ENCODE data around the gene GPR37.

The GPR37 gene

DNA sequence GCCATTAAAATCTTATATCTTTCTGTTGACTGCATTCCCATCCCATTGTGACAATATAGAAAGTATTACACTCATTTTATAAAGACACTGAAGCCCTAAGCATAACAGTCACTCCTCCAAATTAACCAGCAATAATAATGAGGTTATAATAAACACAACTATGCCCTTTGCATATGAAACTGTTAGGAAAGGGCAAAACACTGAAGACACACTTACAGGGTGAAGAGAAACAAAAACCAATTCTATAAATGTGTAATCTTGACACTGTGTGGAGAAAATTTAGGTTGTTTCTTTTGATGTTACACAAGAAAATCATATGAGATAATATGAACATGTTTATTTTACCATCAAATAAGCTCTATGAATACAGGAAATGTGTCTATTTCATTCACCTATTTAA is 14.0 kb upstream of the GPR37 start:
- no peak for DNase-seq (ENCODE audit: low read depth)

DNA sequence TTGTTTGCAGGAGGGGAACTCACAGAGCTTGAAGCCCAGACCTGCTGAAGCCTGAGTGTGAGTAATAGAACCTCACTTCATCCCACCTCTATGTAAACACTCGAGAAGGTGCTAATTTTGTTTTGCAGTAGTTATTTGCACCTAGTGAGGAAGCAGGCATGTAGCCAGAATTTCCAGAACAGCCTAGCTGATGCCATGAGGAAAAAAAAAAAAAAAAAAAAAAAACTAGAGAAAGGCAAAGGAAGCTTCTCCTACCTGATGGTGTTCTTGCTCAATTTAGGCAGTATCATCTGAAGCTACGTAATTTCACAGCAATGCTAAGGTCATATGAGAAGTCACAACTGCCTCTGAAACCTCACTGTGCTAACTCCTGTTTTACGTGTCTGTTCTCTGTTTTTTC is 13.6 kb upstream of the GPR37 start:
- DNase-seq (ENCODE audit: low read depth), result no peak

DNA sequence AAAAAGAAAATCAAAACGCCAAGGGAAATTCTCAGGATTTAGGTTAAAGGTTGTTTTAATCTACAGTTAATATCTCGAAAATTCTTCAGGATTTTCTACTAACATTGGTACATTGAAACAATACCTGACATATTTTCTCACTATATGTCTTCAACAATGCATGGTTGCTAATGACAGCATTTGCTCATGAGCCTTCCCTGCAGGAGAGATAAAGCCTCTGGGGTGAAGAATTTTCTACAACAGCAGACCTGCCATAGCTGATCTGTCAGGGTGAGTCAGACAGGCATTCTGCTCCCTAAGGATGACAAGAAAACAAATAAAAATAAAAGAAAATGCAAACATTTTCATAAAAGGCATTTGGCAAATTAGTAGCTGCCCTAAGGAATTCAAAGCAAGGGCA is 11.7 kb upstream of the GPR37 start:
- no peak for DNase-seq (ENCODE audit: low read depth)

DNA sequence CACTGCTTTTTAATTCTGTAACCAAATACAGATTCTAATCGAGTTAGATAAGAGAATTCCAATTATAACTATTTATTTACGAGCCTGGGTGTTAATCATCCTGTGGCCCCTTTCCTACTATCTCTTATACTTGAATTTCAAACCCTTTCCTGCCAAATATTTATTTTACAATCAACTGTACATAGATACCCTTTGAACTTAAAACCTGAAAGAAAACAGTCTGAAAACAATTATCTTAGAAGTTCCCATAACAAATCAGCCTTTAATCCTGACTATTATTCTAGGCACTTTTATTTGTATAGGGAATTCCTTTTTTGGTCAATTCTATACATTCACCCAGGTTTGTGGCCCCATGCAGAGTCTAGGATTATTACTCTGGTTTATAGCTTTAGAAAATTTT is 10.6 kb upstream of the GPR37 start:
- DNase-seq (ENCODE audit: low read depth), result no peak

DNA sequence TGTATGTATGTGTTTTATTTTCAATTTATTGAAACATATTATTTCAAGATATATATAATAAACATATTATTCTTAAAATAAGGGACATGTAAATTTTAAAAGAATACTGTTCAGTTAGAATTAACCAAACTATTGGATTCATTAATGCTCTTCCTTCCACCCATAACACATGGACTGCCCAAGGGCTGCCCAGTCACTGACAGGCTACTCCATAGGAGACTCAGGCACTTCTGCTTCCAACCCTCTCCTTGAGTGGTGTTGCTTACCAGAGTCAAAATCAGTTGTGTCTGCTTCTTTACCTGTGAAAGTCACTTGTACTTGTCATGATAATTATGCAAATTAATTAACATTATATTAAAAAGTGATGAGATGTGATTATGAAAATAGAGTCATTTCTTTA is 9.8 kb upstream of the GPR37 start:
- DNase-seq (ENCODE audit: low read depth), result no peak

DNA sequence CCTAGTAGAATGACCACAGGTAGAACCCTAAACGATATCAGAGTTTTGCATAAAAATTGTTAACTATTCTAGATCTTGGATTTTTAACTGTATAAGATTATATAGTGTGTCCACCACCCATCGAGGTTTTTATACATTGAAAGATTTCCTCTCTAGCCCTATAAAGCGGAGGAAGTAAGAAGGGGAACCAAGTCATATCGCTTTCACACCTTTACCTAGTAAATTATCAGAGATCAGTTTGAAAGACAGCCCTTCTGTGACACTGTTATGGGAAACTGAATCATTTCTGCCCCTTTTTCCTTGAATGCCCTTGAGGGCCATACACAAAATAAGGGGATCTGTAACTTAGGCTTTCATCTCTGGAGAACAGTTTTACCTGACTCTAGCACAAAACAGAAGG is 8.3 kb upstream of the GPR37 start:
- no peak for DNase-seq (ENCODE audit: low read depth)

DNA sequence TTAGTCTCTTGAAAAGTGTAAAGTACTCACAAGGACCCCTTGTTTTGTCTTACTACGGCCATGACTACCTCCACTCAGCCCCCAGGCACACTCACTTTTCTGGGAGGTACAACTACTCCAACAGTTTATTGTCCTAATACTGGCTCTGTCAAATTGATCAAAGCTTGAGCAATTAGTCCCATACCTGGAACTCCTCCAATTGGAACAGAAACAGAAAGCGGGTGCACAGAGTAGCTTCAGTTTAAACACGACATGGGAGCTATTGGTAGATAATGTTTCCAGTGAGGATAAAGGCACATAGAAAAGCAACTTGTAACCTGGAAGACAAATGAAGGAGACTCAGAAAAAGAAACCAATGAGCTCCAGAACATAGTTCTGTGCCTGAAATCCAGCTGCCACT is 7.7 kb upstream of the GPR37 start:
- no peak for DNase-seq (ENCODE audit: low read depth)

GRCh38 chr7:124769136-124769535 is 3.5 kb upstream of the GPR37 start:
- no peak for DNase-seq (ENCODE audit: low read depth)

- no peak for DNase-seq (ENCODE audit: low read depth)
Observed at GRCh38 chr7:124768525-124768924, 2.9 kb upstream of the GPR37 start.

GRCh38 chr7:124764847-124765400 is 668 bp downstream of the GPR37 start:
- DNase-seq (ENCODE audit: low read depth), result no peak

DNA sequence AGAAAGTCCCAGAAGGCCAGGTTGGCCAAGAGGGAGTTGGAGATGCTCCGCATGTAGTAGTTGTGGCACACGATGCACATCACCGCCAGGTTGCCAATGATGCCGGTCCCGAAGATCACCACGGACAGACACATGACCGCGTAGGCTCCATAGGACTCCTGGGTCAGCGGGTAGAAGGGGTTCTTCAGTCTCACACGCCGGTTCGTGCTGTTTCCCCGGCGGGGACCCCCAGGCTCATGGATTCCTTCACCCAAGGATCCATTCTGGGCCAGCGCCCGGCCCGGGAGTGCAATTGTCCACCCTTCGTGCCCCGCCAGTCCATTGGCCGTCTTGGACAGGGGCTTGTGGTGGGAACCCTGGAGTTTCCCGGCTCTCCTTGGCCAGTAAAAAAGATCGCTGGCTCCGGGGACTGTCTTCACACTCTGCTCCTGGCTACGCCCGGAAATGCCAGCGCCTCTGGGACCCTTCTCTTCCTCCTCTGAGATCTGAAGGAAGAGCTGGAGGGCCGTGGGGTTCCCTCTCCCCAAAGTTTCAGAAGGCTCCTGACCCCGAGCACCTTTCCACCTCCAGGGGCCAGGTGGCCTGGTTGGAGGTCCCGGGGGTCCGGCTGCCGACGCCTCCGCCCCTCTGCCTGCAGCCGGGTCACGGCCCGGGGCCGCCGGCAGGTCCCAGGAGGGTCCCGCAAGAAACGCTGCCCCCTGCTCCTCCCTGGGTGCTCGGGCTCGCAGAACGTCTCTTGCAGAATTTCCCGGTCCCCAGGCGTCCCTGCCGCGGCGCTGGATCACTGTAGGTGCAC is 1.3 kb downstream of the GPR37 start:
- no peak for DNase-seq (ENCODE audit: low read depth)

DNA sequence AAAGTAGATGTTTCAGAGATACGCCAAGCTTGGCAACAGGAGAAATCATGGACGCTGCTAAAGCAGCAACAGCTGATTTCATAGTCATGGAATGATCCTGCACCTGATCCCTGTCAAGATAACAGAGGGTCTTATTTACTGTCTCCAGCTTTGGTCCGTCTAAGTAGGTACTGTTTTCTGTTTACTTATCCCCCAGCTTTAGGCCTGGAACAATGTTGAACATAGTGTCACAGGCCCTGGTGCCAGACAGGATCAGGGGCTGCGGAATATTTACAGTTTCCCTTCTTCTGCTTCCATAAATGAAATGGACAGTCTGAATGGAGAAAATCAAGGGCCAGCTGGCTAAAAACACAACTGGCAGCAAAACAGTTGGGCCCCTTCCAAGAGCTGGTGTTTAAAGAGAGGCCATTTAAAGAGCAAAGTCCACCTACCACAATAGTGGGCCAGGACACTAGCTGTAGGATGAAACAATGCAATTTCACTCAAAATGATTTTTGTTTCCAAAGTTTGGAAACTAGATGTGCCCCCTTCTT is 2.9 kb downstream of the GPR37 start:
- no peak for DNase-seq (ENCODE audit: low read depth)

GRCh38 chr7:124761164-124761715 is 4.4 kb downstream of the GPR37 start:
- DNase-seq (ENCODE audit: low read depth), result no peak

DNA sequence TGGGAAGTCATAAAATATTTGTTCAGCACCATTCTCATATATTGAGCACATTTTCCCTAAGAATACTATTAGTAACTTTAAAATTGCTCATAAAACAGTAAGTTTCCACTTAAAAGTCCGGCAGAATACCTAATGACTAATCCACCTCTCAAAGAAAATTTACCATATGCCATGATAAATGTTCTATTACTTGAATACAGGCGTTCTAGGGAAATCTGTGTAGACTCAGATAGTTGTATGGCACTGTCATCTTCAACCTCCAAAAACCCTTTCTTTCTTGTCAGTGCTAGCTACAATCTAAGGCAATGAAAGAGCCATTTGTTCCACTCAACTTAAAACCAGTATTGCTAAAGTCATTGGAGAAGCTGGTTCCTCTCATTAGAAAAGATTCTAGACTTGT is 7.3 kb downstream of the GPR37 start:
- DNase-seq (ENCODE audit: low read depth), result no peak

DNA sequence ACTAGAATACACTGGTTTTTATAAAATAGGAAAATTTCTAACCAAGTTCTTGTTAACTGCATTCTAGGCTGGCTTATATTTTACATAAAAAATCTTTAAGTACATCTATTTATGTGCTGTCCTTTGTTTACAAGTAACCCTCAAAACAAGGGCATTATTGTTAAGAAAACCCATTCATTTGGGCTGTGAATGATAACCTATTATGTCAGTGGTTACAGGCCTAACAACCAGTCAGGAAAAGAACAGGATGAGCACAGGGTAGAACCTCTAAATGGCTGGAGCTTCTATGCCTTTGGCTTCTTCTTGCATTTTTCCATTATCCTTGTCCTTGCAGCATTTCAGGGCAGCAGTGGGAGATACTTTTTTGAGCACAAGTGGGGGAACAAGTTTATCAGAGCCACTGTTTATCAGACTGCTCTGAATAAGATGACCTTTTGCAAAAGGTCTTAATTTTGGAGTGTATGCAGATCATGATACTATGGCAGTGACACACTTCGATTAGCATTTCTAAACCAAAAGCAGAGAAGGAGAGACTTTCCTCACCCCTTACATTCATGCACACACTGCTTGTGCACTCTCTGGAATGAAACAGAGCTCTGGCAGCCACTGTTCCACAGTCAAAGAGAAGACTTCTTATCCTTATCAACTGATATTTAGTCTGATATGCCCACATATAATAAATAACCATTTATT is 10.9 kb downstream of the GPR37 start:
- no peak for DNase-seq (ENCODE audit: low read depth)

DNA sequence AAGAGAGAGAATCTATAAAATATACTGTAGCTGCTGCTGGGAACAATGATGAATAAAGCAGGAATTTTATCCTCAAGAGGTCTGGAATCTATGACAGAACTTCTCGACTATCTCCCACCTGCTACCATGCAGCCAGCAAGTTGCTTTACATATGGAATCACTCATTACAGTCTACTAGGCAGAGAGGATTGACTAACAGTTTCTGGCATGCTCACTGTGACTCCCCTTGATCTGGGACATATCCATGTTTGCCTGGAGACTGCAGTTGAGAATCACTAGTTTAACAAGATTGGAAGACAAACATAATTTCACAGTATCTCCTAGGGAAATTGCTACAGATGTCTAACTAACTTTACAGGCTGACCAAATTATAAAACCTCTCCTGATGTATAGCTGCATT is 13.3 kb downstream of the GPR37 start:
- no peak for DNase-seq (ENCODE audit: low read depth)

GRCh38 chr7:124751027-124751426 is 14.6 kb downstream of the GPR37 start:
- DNase-seq (ENCODE audit: low read depth), result no peak

DNA sequence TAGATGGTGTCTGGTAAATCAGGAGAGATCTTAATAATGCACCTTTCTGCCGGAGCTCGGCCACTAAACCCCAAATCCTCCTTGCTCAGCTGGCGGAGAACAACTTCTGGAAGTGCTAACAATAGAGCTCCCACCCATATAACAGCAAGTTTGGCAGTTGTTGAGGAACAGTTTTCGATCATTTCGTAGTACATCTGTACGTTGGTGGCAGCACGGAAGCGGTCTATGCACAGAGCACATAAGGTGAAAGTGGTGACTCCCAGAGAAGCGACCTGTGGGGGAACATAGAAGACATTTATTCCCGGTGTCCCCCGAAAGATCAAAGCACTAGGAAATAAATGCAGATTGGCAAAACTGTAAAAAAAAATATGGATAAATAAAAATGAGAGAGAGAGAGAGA is 18.5 kb downstream of the GPR37 start:
- no peak for DNase-seq (ENCODE audit: low read depth)

GRCh38 chr7:124738639-124739038 is 27.0 kb downstream of the GPR37 start:
- no peak for DNase-seq (ENCODE audit: low read depth)

GRCh38 chr7:124737760-124738300 is 27.8 kb downstream of the GPR37 start:
- no peak for DNase-seq (ENCODE audit: low read depth)

- no peak for DNase-seq (ENCODE audit: low read depth)
Observed at GRCh38 chr7:124728610-124729009, 37.0 kb downstream of the GPR37 start.

DNA sequence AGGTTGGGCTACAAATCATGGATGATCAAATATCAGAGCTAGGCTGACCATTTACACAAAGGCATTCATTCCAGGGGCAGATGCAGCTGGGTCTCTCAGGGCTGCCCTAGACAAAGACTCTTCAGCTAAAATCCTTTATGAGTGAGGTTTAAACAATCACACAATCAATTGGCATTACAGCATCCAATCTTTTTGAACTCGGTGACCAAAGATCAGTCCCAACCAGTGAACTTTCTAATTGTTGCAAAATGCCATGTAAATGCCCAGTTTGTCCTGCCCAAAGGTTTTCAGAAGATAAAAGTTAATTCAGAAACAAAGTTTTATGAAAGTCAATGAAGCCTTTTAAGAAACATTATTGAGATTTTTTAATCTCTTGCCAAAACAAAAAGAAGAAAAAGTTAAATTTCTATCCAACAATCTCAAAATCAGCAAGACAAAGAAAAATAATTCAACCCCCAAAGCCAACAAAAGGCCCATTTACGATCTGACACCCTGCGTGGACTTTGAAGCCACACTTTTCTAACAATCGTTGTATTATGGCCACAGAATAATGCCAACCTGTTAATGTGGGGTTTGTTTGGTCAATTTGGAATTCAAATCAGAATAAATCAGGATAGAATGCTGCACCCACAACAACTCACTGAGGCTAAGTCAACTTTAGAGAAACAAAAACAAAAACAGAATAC is 40.9 kb downstream of the GPR37 start:
- DNase-seq (ENCODE audit: low read depth), result no peak
